ENCODE results near the gene KCTD15.

Gene KCTD15

GRCh38 chr19:33811246-33811645 lies 14.6 kb downstream of the KCTD15 start:
- H3K4me3 ChIP-seq (ENCODE audit: low read depth, low read length) = no peak overlapping the region
- TF ChIP-seq, protein P1, sequence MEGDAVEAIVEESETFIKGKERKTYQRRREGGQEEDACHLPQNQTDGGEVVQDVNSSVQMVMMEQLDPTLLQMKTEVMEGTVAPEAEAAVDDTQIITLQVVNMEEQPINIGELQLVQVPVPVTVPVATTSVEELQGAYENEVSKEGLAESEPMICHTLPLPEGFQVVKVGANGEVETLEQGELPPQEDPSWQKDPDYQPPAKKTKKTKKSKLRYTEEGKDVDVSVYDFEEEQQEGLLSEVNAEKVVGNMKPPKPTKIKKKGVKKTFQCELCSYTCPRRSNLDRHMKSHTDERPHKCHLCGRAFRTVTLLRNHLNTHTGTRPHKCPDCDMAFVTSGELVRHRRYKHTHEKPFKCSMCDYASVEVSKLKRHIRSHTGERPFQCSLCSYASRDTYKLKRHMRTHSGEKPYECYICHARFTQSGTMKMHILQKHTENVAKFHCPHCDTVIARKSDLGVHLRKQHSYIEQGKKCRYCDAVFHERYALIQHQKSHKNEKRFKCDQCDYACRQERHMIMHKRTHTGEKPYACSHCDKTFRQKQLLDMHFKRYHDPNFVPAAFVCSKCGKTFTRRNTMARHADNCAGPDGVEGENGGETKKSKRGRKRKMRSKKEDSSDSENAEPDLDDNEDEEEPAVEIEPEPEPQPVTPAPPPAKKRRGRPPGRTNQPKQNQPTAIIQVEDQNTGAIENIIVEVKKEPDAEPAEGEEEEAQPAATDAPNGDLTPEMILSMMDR (IDR thresholded peaks at IDR 0.05; ENCODE audit: low read depth, low read length, missing control alignments) = no peak
- in situ Hi-C loops (cut with HindIII; ENCODE audit: low sequenced_read_pairs) = no loop called here
- no peak for DNase-seq (ENCODE audit: low read depth)

DNA sequence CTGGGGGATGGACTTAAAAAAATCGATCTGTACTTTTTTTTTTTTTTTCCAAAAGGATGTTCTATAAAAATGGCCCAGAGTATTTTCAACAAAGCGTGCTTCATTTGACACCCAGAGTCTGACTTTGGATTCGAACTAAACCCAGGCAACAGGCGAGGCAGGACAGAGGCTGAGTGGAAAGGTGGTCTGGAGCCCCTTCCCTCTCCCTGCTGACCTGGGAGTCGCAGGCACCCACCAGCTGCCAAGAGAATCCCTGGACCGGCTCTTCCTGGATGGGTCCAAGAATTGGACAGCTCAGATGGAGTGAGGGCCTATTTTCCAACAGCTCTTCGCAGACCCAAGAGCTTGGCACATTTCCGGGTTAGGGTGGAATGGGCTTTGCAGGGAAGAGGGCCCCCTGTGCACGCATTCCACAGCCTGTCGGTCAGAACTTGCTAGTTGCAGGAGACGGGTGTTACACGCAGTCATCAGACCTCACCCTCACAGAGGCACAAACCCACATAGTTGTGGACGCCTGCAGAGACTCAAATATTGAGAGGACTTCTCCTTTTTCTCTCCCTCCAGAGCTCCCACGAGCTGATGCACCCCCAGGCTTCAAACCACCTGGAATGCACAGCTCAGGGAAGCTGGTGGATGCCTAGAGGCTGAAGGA lies 15.2 kb downstream of the KCTD15 start:
- H3K4me3 ChIP-seq (ENCODE audit: low read depth, low read length) = no peak overlapping the region
- in situ Hi-C loops (cut with HindIII; ENCODE audit: low sequenced_read_pairs) = no loop called here
- no peak for DNase-seq (ENCODE audit: low read depth)
- TF ChIP-seq, protein P1 (IDR thresholded peaks at IDR 0.05; ENCODE audit: low read depth, low read length, missing control alignments) = no peak

DNA sequence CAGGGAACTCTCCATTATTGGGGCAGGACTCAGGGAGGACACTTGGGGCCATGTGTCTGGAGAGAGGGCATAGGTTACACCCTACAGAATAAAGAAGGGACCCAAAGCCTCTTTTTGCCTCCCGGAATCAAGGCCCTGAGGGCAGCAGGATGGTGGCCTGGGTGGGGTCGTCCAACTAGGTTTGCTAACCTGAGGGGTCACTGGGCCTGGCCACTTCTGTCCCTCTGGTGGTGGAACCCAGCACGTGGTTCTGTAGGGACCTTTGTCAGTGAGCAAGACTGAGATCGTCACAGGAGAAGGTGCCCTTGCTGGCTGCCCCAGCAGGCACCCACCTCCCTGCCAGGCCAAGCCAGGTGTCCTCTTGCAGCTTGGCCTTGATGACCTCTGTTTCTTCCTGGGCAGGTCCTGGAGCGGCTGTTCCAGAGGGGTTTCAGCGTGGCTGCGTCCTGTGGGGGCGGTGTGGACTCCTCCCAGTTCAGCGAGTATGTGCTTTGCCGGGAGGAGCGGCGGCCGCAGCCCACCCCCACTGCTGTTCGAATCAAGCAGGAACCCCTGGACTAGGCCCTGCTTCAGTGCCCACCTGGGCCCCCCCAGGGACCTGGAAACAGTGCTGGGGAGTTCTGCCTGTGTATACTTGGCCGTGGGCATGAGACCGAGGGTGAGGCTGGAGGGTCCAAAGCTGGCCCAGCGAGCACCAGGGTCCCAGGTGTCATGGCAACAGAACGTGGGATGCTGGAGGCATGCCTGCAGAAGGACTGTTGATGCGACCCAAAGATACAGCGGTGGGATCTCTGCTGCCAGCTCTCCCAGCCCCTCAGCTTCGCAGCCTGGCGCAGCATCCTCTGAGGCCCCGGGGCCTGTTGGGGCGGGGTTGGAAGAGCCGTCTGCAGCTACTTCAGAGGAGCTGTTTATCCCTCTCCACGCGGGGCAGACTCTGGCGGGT lies 16.0 kb downstream of the KCTD15 start:
- in situ Hi-C loops (cut with HindIII; ENCODE audit: low sequenced_read_pairs) = no loop called here
- H3K4me3 ChIP-seq (ENCODE audit: low read depth, low read length) = no peak overlapping the region
- TF ChIP-seq, protein P1 (IDR thresholded peaks at IDR 0.05; ENCODE audit: low read depth, low read length, missing control alignments) = no peak
- no peak for DNase-seq (ENCODE audit: low read depth)

GRCh38 chr19:33813391-33814101 lies 16.9 kb downstream of the KCTD15 start:
- DNase-seq (ENCODE audit: low read depth) = no peak
- TF ChIP-seq, protein P1 (IDR thresholded peaks at IDR 0.05; ENCODE audit: low read depth, low read length, missing control alignments) = no peak
- in situ Hi-C loops (cut with HindIII; ENCODE audit: low sequenced_read_pairs) = no loop called here
- no peak overlapping the region for H3K4me3 ChIP-seq (ENCODE audit: low read depth, low read length)

DNA sequence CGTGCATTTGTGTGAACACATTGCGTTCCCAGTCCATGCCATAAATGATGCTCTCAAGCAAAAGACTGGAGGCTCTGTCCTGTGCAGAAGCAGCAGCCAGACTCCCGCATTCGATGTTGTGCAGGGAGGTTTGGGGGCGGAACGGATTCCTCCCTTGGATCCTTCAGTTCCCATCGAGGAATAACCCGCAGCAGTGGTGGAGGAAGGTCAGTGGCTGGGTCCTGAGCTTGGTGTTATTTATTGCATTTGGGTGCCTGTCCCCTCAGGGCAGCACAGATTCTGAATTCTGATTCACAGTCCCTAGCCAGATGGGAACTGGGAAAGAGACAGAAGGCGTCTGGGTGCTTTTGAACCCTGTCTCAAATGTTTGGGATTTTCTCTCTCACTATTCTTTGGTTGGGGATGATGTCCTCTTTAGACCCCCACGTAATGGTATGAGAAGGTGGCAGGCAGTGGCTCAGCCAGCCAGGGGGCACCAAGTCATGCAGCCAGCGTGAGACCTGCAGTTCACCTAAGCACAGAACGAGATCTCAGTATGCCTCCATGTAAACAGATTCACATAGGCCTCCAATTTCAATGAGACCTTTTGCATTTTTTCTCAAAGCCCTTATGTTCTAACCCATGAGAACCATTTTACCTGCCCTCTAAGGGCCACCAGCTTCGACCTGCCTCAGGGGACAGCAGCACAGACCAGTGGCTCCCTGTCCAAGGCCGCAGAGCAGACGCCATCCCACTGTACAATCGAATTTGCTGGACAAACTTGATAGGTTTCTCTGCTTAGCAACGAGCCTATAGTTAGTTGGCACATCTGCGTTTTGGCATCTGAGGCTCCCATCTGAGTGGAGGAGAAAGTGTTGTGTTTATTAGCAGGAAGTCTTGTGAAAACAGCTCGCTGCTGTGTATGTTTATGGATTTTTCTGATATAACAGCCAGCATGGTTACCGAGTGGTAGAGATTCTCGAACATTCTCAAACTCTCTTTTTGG lies 17.8 kb downstream of the KCTD15 start:
- in situ Hi-C loops (cut with HindIII; ENCODE audit: low sequenced_read_pairs) = loop anchor here (5.0 kb wide), 1 partner anchor 92 kb away; no protein-coding TSS in a partner anchor
- TF ChIP-seq, protein P1 (IDR thresholded peaks at IDR 0.05; ENCODE audit: low read depth, low read length, missing control alignments) = no peak
- H3K4me3 ChIP-seq (ENCODE audit: low read depth, low read length) = no peak overlapping the region
- no peak for DNase-seq (ENCODE audit: low read depth)
